ENCODE results near the gene SNX32. TPM values are rescaled to one million over a fixed set of nuclear protein-coding genes. Genes with fewer than 3 reads are reported as not detected.

The SNX32 gene
- total and polyA plus RNA-seq, 2 of the 13 experiments (the other 11 are each of a cell fraction or from before 2014, with no cell fraction given): 0.09 to 0.34 TPM

- no peak for TF ChIP-seq ZNF646 (CRISPR knock-in tag; IDR thresholded peaks at IDR 0.05)
- TF ChIP-seq ZNF607 (CRISPR knock-in tag; IDR thresholded peaks at IDR 0.05; ENCODE audit: borderline replicate concordance): no peak
Measured at GRCh38 chr11:65833297-65834030, at the start of gene SNX32 (continued).

GRCh38 chr11:65785319-65786007 is 48.3 kb upstream of the SNX32 start:
- Histone ChIP-seq H3K4me2 (ENCODE audit: low read depth, low read length) (no peak overlapping the region), H3K27me3 (ENCODE audit: control insufficient read depth in 1 of 2, insufficient read depth in 2 of 2, low read length in 2 of 2) (peaks cover 15 to 73% of the 10 kb centered on the region in 2 experiments; a peak in 4 of 5 replicates), H2AFZ (ENCODE audit: low read length) (no peak overlapping the region), H3K36me3 (replicated peaks in 1 of 2; ENCODE audit: control insufficient read depth in 1 of 2, insufficient read depth in 2 of 2, low read length in 2 of 2) (no peaks in the 10 kb centered on the region), H3K9me3 (ENCODE audit: low read length) (no peaks in the 10 kb centered on the region), H3K4me1 (ENCODE audit: insufficient read depth, low read length) (peaks cover 49% of the 10 kb centered on the region), H3K79me2 (ENCODE audit: insufficient read depth, low read length) (no peaks in the 10 kb centered on the region), H3K27ac (ENCODE audit: extremely low read length, insufficient read depth, low read length) (no peak overlapping the region), H4K20me1 (ENCODE audit: insufficient read depth, low read length) (no peaks in the 10 kb centered on the region), H3K9ac (ENCODE audit: insufficient read depth, low read depth, low read length) (no peak overlapping the region), H3K4me3 (replicated peaks in 1 of 3; ENCODE audit: insufficient read depth in 1 of 3, low read depth in 2 of 3, low read length in 3 of 3) (no peak overlapping the region)
- POLR2A ChIA-PET: no interaction called here
- DNase-seq (ENCODE audit: low spot score) (no peak), ATAC-seq (no peak), FAIRE-seq (no peak)
- CTCF ChIA-PET (ENCODE audit: low intra/inter-chr PET ratio, low total read pairs): no interaction called here
- no TSS peak for BruUV-seq (replicated peaks)
- intact Hi-C loops (cut with micrococcal nuclease; ENCODE audit: unreplicated experiment) (no loop called here), in situ Hi-C loops (cut with HindIII; ENCODE audit: extremely low pct_ligation_motif_present, low pct_unique_long_range_greater_than_20kb) (no loop called here)
- 0% methylated on average over 3 of the region's 8 CpGs for WGBS (ENCODE audit: low lambda C conversion rate)
- no peak for TF ChIP-seq ZNF460 (CRISPR knock-in tag; IDR thresholded peaks at IDR 0.05; ENCODE audit: borderline replicate concordance)
- no peak for TF ChIP-seq TFE3 (CRISPR knock-in tag; IDR thresholded peaks at IDR 0.05)
- no peak for TF ChIP-seq GFI1 (CRISPR knock-in tag; IDR thresholded peaks at IDR 0.05; ENCODE audit: borderline replicate concordance)
- no peak for TF ChIP-seq BRF2 (CRISPR knock-in tag; IDR thresholded peaks at IDR 0.05)
- TF ChIP-seq DRAP1 (CRISPR knock-in tag; IDR thresholded peaks at IDR 0.05): no peak
- no peak for TF ChIP-seq IRF9 (CRISPR knock-in tag; IDR thresholded peaks at IDR 0.05; ENCODE audit: borderline replicate concordance)
- no peak for TF ChIP-seq ZNF34 (CRISPR knock-in tag; IDR thresholded peaks at IDR 0.05; ENCODE audit: borderline replicate concordance)
- no peak for TF ChIP-seq MIER2 (CRISPR knock-in tag; IDR thresholded peaks at IDR 0.05)
